GM04504 (cell line): ENCODE data around the gene RREB1.
"Not testable (repeated sequence)": the region's sequence is repeated elsewhere in the genome, so short reads cannot be mapped to it uniquely, and the experiment has no call there.

Experiments used
- DNase-seq: peaks from one replicate; pipeline ENCODE4 v3.0.0-alpha.2; 2012; ENCODE audit warnings: low read depth

RREB1 gene

GRCh38 chr6:7263519-7263805 is 155.7 kb downstream of the RREB1 start:
- DNase-seq = not testable (repeated sequence)

- no peak for DNase-seq
Observed at GRCh38 chr6:7264041-7264440, 156.3 kb downstream of the RREB1 start.

GRCh38 chr6:7264686-7265384 is 157.1 kb downstream of the RREB1 start:
- no peak for DNase-seq

- DNase-seq = not testable (repeated sequence)
Observed at GRCh38 chr6:7265385-7265726, 157.6 kb downstream of the RREB1 start.

- DNase-seq = no peak
Observed at GRCh38 chr6:7267071-7267465, 159.3 kb downstream of the RREB1 start.

- peak; percentile 86 for DNase-seq
Observed at GRCh38 chr6:7267466-7268091, 159.8 kb downstream of the RREB1 start.

- DNase-seq = no peak
Observed at GRCh38 chr6:7268362-7268761, 160.6 kb downstream of the RREB1 start.

- no peak for DNase-seq
Observed at GRCh38 chr6:7268816-7269555, 161.2 kb downstream of the RREB1 start.

GRCh38 chr6:7269816-7270215 is 162.1 kb downstream of the RREB1 start:
- no peak for DNase-seq

- DNase-seq = no peak
Observed at GRCh38 chr6:7270320-7271204, 162.8 kb downstream of the RREB1 start.

- no peak for DNase-seq
Observed at GRCh38 chr6:7271205-7271534, 163.4 kb downstream of the RREB1 start.

- DNase-seq = no peak
Observed at GRCh38 chr6:7273709-7274108, 165.9 kb downstream of the RREB1 start.

- DNase-seq = not testable (repeated sequence)
Observed at GRCh38 chr6:7274525-7274924, 166.8 kb downstream of the RREB1 start.

- DNase-seq = no peak
Observed at GRCh38 chr6:7276199-7276524, 168.4 kb downstream of the RREB1 start.

GRCh38 chr6:7282097-7282906 is 174.5 kb downstream of the RREB1 start:
- no peak for DNase-seq

- no peak for DNase-seq
Observed at GRCh38 chr6:7283676-7284075, 175.9 kb downstream of the RREB1 start.

- no peak for DNase-seq
Observed at GRCh38 chr6:7285416-7285815, 177.7 kb downstream of the RREB1 start.

GRCh38 chr6:7290079-7290478 is 182.3 kb downstream of the RREB1 start:
- no peak for DNase-seq

GRCh38 chr6:7292596-7293255 is 185.0 kb downstream of the RREB1 start:
- DNase-seq = no peak

- DNase-seq = no peak
Observed at GRCh38 chr6:7295916-7296315, 188.2 kb downstream of the RREB1 start.

- DNase-seq = no peak
Observed at GRCh38 chr6:7296602-7297001, 188.8 kb downstream of the RREB1 start.
